HCT116 (cell line): ENCODE measurements around the gene LMAN2L. TPM values are rescaled to one million over a fixed set of nuclear protein-coding genes. Genes with fewer than 3 reads are reported as not detected.

Source experiments
- ATAC-seq: fragments of 200-7000 bp; cut with Tn5 transposase; 2 replicates; pipeline ENCODE4 v1.9.1; 2020; ENCODE audit warnings: mild to moderate bottlenecking, moderate library complexity
- BruUV-seq: library from RNA; stranded (reverse); fragments of 400-500 nt; replicated peaks from 2 replicates; lab custom pipeline; 2021; lab: Mats Ljungman, UMichigan
- CTCF ChIA-PET: fragments of 300-600 bp; sonication (Branson Sonifier 250); formaldehyde crosslinking; loops from one replicate; lab custom pipeline; 2021; ENCODE audit warnings: antibody characterized with exemption; lab: Charles Lee
- POLR2A ChIA-PET: fragments of 300-600, 350-600 bp; sonication (Branson Sonifier 250); formaldehyde crosslinking; loops from one replicate; lab custom pipeline; 2021; ENCODE audit warnings: antibody characterized with exemption; lab: Charles Lee
- RAD21 ChIA-PET, 2 experiments: fragments of 300-600 bp; sonication (Branson Sonifier 250); formaldehyde crosslinking; loops; one replicate each; lab custom pipeline; 2023; ENCODE audit warnings: low total read pairs in 2 of 2; ENCODE audit not compliant: uncharacterized antibody in 2 of 2, unreplicated experiment in 2 of 2, low non-redundant PET in 1 of 2; lab: Charles Lee
- DNase-seq: peaks from one replicate; pipeline ENCODE4 v3.0.0-alpha.2; 2010; ENCODE audit warnings: low read depth, low spot score
- H2AFZ ChIP-seq: fragments of 200-600 bp; shearing (Covaris generic), sonication (generic); 2 replicates; pipeline ENCODE4 v1.6.1; 2017; ENCODE audit warnings: low read depth, mixed run types, mixed read lengths, antibody characterized with exemption, low read length; ENCODE audit not compliant: poor library complexity, severe bottlenecking
- H3K27ac ChIP-seq: 2 replicates; pipeline ENCODE4 v1.5.1; 2012; ENCODE audit warnings: low read depth, low read length
- H3K27me3 ChIP-seq: fragments of 200-600 bp; sonication (generic); 2 replicates; pipeline ENCODE4 v1.6.1; 2016; ENCODE audit warnings: mixed run types, low read length, mixed read lengths; ENCODE audit not compliant: insufficient read depth
- H3K36me3 ChIP-seq, 2 experiments: fragments of 200-500 bp in 1 of 2; fragments of 200-600 bp in 1 of 2; sonication (Bioruptor generic) in 1 of 2; sonication (generic) in 1 of 2; 2 replicates each; pipeline versions ENCODE4 v1.5.1 to v1.6.1; 2014 to 2016; ENCODE audit warnings: low read length in 2 of 2, inconsistent platforms in 1 of 2, mixed read lengths in 1 of 2, mixed run types in 1 of 2; ENCODE audit not compliant: insufficient read depth in 2 of 2, control insufficient read depth in 1 of 2
- H3K4me1 ChIP-seq, 2 experiments: fragments of 200-600 bp in 1 of 2; sonication (generic) in 1 of 2; 2 replicates each; pipeline versions ENCODE4 v1.5.1 to v1.6.1; 2012 to 2017; ENCODE audit warnings: low read length in 2 of 2, inconsistent platforms in 1 of 2, mild to moderate bottlenecking in 1 of 2, mixed read lengths in 1 of 2, mixed run types in 1 of 2, moderate library complexity in 1 of 2; ENCODE audit not compliant: insufficient read depth in 2 of 2, control insufficient read depth in 1 of 2
- H3K4me2 ChIP-seq: fragments of 200-600 bp; sonication (generic); 2 replicates; pipeline ENCODE4 v1.6.1; 2017; ENCODE audit warnings: mixed run types, low read length, mixed read lengths
- H3K4me3 ChIP-seq, 2 experiments: fragments of 200-600 bp in 1 of 2; sonication (generic) in 1 of 2; replicated peaks in 1 of 2; 2 replicates each; pipeline ENCODE4 v1.5.1; 2011 to 2016; ENCODE audit warnings: low read length in 2 of 2, control low read depth in 1 of 2, low read depth in 1 of 2, mild to moderate bottlenecking in 1 of 2, mixed read lengths in 1 of 2, mixed run types in 1 of 2
- H3K79me2 ChIP-seq: fragments of 200-600 bp; sonication (generic); 2 replicates; pipeline ENCODE4 v1.6.1; 2017; ENCODE audit warnings: mild to moderate bottlenecking, mixed run types, low read length, moderate library complexity, mixed read lengths; ENCODE audit not compliant: insufficient read depth
- H3K9ac ChIP-seq: fragments of 200-600 bp; sonication (generic); 2 replicates; pipeline ENCODE4 v1.6.1; 2016; ENCODE audit warnings: low read length, mixed read lengths
- H3K9me2 ChIP-seq: fragments of 200-600 bp; sonication (generic), shearing (Covaris generic); 2 replicates; pipeline ENCODE4 v1.6.1; 2017; ENCODE audit warnings: mixed run types, mild to moderate bottlenecking, moderate library complexity; ENCODE audit not compliant: insufficient read depth
- H3K9me3 ChIP-seq, 2 experiments: fragments of 200-500 bp in 1 of 2; fragments of 200-600 bp in 1 of 2; sonication (Bioruptor generic) in 1 of 2; sonication (generic) in 1 of 2; 2 replicates each; pipeline ENCODE4 v1.6.1; 2014 to 2017; ENCODE audit warnings: low read length in 2 of 2, mixed read lengths in 2 of 2, inconsistent platforms in 1 of 2, low read depth in 1 of 2, mild to moderate bottlenecking in 1 of 2, mixed run types in 1 of 2, moderate library complexity in 1 of 2; ENCODE audit not compliant: control insufficient read depth in 1 of 2, insufficient read depth in 1 of 2
- H4K20me1 ChIP-seq: fragments of 200-600 bp; sonication (generic), shearing (Covaris generic); 2 replicates; pipeline ENCODE4 v1.6.1; 2017; ENCODE audit warnings: mixed run types, mild to moderate bottlenecking, moderate library complexity; ENCODE audit not compliant: insufficient read depth
- CBX3 ChIP-seq: IDR thresholded peaks from 2 replicates; pipeline ENCODE4 v1.6.1; 2012; ENCODE audit warnings: low read depth
- ELF1 ChIP-seq: IDR thresholded peaks from 2 replicates; pipeline ENCODE4 v1.6.1; 2012; ENCODE audit warnings: low read depth, borderline replicate concordance
- POLR2AphosphoS5 ChIP-seq: IDR thresholded peaks from 2 replicates; pipeline ENCODE4 v1.6.1; 2011; ENCODE audit warnings: mild to moderate bottlenecking, low read depth, low read length, moderate library complexity
- SRF ChIP-seq: IDR thresholded peaks from 2 replicates; pipeline ENCODE4 v1.6.1; 2012; ENCODE audit warnings: low read depth
- ZFX ChIP-seq: fragments of 450-650 bp; IDR thresholded peaks from 2 replicates; pipeline ENCODE4 v1.6.1; 2017
- intact Hi-C: fragments of 100-400 bp; cut with micrococcal nuclease; formaldehyde crosslinking; loops from 2 replicates; pipeline ENCODE4 v1.10.0; 2022
- total RNA-seq: library from RNA; stranded (reverse); gene quantifications from one replicate; pipeline ENCODE4 v1.2.1, GENCODE V29; 2021; ENCODE audit not compliant: unreplicated experiment
- TF ChIP-seq, protein P1 (sequence below): IDR thresholded peaks from 2 replicates; pipeline ENCODE4 v1.6.1; 2012
- TF ChIP-seq, protein P2 (sequence below): IDR thresholded peaks from 2 replicates; pipeline ENCODE4 v1.6.1; 2012
- TF ChIP-seq, protein P3 (sequence below), 3 experiments: fragments of 200-600 bp in 1 of 3; sonication (generic) in 1 of 3; IDR thresholded peaks in 2 of 3; conservative IDR thresholded peaks in 1 of 3; 2 replicates each; pipeline ENCODE4 v1.5.1; 2012 to 2017; ENCODE audit warnings: low read depth in 2 of 3, low read length in 2 of 3, antibody characterized with exemption in 1 of 3, borderline replicate concordance in 1 of 3, control low read depth in 1 of 3, mild to moderate bottlenecking in 1 of 3, mixed read lengths in 1 of 3, mixed run types in 1 of 3, moderate library complexity in 1 of 3; ENCODE audit not compliant: insufficient read depth in 1 of 3

LMAN2L gene
- total RNA-seq, 1 experiment from 2014 or later: 15.2 TPM

DNA sequence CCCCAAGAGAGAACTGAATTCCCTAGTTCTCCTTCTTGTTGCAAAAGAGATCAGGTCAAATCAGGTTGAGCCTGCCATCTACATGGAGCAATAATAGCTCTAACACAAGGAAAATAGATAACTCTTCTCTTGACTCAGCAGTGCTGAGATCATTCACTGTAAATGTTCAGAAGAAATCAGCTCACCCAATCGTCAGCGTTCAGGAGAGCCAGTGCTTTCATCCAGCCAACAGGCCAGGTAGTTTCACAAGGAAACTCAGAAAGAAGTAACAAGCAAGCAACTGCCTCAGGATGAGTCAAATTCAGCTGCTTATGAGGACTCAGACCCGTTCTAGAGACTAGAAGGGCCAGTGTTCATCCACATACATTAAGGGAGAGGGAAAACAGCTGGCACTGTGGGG lies 5.9 kb downstream of the LMAN2L start:
- POLR2A ChIA-PET: no interaction called here
- CTCF ChIA-PET: no interaction called here
- no TSS peak for BruUV-seq

More for the DNA sequence above, 5.9 kb downstream of the LMAN2L start:
- DNase-seq: no peak
- H3K36me3 ChIP-seq: peaks cover 25 to 37% of the 10 kb centered on the region in 2 experiments; a peak in 3 of 4 replicates
- TF ChIP-seq ELF1 (no peak), SRF (no peak), ZFX (no peak), POLR2AphosphoS5 (no peak), CBX3 (no peak)
- TF ChIP-seq, protein P1, sequence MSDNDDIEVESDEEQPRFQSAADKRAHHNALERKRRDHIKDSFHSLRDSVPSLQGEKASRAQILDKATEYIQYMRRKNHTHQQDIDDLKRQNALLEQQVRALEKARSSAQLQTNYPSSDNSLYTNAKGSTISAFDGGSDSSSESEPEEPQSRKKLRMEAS: no peak
- TF ChIP-seq, protein P2, sequence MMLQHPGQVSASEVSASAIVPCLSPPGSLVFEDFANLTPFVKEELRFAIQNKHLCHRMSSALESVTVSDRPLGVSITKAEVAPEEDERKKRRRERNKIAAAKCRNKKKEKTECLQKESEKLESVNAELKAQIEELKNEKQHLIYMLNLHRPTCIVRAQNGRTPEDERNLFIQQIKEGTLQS: no peak
- TF ChIP-seq, protein P3, sequence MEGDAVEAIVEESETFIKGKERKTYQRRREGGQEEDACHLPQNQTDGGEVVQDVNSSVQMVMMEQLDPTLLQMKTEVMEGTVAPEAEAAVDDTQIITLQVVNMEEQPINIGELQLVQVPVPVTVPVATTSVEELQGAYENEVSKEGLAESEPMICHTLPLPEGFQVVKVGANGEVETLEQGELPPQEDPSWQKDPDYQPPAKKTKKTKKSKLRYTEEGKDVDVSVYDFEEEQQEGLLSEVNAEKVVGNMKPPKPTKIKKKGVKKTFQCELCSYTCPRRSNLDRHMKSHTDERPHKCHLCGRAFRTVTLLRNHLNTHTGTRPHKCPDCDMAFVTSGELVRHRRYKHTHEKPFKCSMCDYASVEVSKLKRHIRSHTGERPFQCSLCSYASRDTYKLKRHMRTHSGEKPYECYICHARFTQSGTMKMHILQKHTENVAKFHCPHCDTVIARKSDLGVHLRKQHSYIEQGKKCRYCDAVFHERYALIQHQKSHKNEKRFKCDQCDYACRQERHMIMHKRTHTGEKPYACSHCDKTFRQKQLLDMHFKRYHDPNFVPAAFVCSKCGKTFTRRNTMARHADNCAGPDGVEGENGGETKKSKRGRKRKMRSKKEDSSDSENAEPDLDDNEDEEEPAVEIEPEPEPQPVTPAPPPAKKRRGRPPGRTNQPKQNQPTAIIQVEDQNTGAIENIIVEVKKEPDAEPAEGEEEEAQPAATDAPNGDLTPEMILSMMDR (IDR thresholded peaks at IDR 0.05 in 2 of 3, conservative IDR thresholded peaks at IDR 0.05 in 1 of 3; ENCODE audit: borderline replicate concordance in 1 of 3, insufficient read depth in 1 of 3, low read depth in 2 of 3, low read length in 2 of 3): no peak
- H3K9ac ChIP-seq: no peak overlapping the region
- H3K9me3 ChIP-seq: no peaks in the 10 kb centered on the region
- H3K4me1 ChIP-seq: peaks cover 0 to 2% of the 10 kb centered on the region in 2 experiments; a peak in 2 of 4 replicates
- RAD21 ChIA-PET: no interaction called here
- no peak for ATAC-seq
- no peak overlapping the region for H3K27ac ChIP-seq
- H2AFZ ChIP-seq: no peak overlapping the region
- H3K4me2 ChIP-seq: no peak overlapping the region
- no peaks in the 10 kb centered on the region for H3K9me2 ChIP-seq
- no peak overlapping the region for H3K4me3 ChIP-seq
- intact Hi-C loops: no loop called here
- H4K20me1 ChIP-seq: 0 out of 2 replicates have a peak, but pooled peaks cover 5% of the 10 kb centered on the region
- peaks cover 21% of the 10 kb centered on the region for H3K79me2 ChIP-seq
- H3K27me3 ChIP-seq: no peaks in the 10 kb centered on the region
